Measurements from ENCODE around the gene SLC29A4.

The SLC29A4 gene

GRCh38 chr7:5333121-5334045 lies 50.6 kb downstream of the SLC29A4 start:
- peaks cover 0 to 4% of the 10 kb centered on the region in 2 donors for H3K9me3 ChIP-seq (ENCODE audit: control insufficient read depth in 2 of 2, low read length in 2 of 2)
- peaks cover 3% of the 10 kb centered on the region for H3K4me1 ChIP-seq (ENCODE audit: control insufficient read depth, insufficient read depth, low read length)
- no peak overlapping the region for H3K27ac ChIP-seq (ENCODE audit: low read length)
- peaks cover 23 to 53% of the 10 kb centered on the region in 2 donors for H3K36me3 ChIP-seq (ENCODE audit: control insufficient read depth in 2 of 2, insufficient read depth in 2 of 2, low read length in 2 of 2)
- no peak overlapping the region for H3K9ac ChIP-seq (ENCODE audit: low read length in 2 of 2)
- no peak overlapping the region for H3K4me3 ChIP-seq (ENCODE audit: low read length in 2 of 2)
- no peaks in the 10 kb centered on the region for H3K27me3 ChIP-seq (ENCODE audit: control insufficient read depth in 1 of 2, insufficient read depth in 2 of 2, low read length in 2 of 2)

- no peak overlapping the region for H3K4me3 ChIP-seq (ENCODE audit: low read length in 2 of 2)
- H3K27ac ChIP-seq (ENCODE audit: low read length) = no peak overlapping the region
- H3K9me3 ChIP-seq (ENCODE audit: control insufficient read depth in 2 of 2, low read length in 2 of 2) = peaks cover 0 to 4% of the 10 kb centered on the region in 2 donors
- peaks cover 26 to 49% of the 10 kb centered on the region in 2 donors for H3K36me3 ChIP-seq (ENCODE audit: control insufficient read depth in 2 of 2, insufficient read depth in 2 of 2, low read length in 2 of 2)
- H3K27me3 ChIP-seq (ENCODE audit: control insufficient read depth in 1 of 2, insufficient read depth in 2 of 2, low read length in 2 of 2) = no peaks in the 10 kb centered on the region
- no peak overlapping the region for H3K9ac ChIP-seq (ENCODE audit: low read length in 2 of 2)
- H3K4me1 ChIP-seq (ENCODE audit: control insufficient read depth, insufficient read depth, low read length) = peaks cover 3% of the 10 kb centered on the region
These were observed 51.9 kb downstream of the SLC29A4 start for GRCh38 chr7:5334671-5335070.

GRCh38 chr7:5337047-5337446 lies 54.3 kb downstream of the SLC29A4 start:
- Histone ChIP-seq H3K9me3 (ENCODE audit: control insufficient read depth in 2 of 2, low read length in 2 of 2) (peaks cover 3 to 4% of the 10 kb centered on the region in 2 donors), H3K4me1 (ENCODE audit: control insufficient read depth, insufficient read depth, low read length) (peaks cover 3% of the 10 kb centered on the region)

GRCh38 chr7:5339955-5340354 lies 57.2 kb downstream of the SLC29A4 start:
- no peak overlapping the region for H3K4me3 ChIP-seq (ENCODE audit: low read length in 2 of 2)
- peaks cover 5 to 13% of the 10 kb centered on the region in 2 donors for H3K9me3 ChIP-seq (ENCODE audit: control insufficient read depth in 2 of 2, low read length in 2 of 2)
- peaks cover 41 to 54% of the 10 kb centered on the region in 2 donors for H3K36me3 ChIP-seq (ENCODE audit: control insufficient read depth in 2 of 2, insufficient read depth in 2 of 2, low read length in 2 of 2)

More at GRCh38 chr7:5337047-5337446, 54.3 kb downstream of the SLC29A4 start:
- no peaks in the 10 kb centered on the region for H3K27me3 ChIP-seq (ENCODE audit: control insufficient read depth in 1 of 2, insufficient read depth in 2 of 2, low read length in 2 of 2)
- peaks cover 23 to 41% of the 10 kb centered on the region in 2 donors for H3K36me3 ChIP-seq (ENCODE audit: control insufficient read depth in 2 of 2, insufficient read depth in 2 of 2, low read length in 2 of 2)
- H3K9ac ChIP-seq (ENCODE audit: low read length in 2 of 2) = no peak overlapping the region
- no peak overlapping the region for H3K4me3 ChIP-seq (ENCODE audit: low read length in 2 of 2)
- H3K27ac ChIP-seq (ENCODE audit: low read length) = no peak overlapping the region

GRCh38 chr7:5342631-5343030 lies 59.9 kb downstream of the SLC29A4 start:
- Histone ChIP-seq H3K4me3 (ENCODE audit: low read length in 2 of 2) (no peak overlapping the region), H3K27ac (ENCODE audit: low read length) (no peak overlapping the region), H3K9me3 (ENCODE audit: control insufficient read depth in 2 of 2, low read length in 2 of 2) (peaks cover 5 to 9% of the 10 kb centered on the region in 2 donors), H3K9ac (ENCODE audit: low read length in 2 of 2) (no peak overlapping the region), H3K27me3 (ENCODE audit: control insufficient read depth in 1 of 2, insufficient read depth in 2 of 2, low read length in 2 of 2) (no peaks in the 10 kb centered on the region), H3K4me1 (ENCODE audit: control insufficient read depth, insufficient read depth, low read length) (no peaks in the 10 kb centered on the region), H3K36me3 (ENCODE audit: control insufficient read depth in 2 of 2, insufficient read depth in 2 of 2, low read length in 2 of 2) (peaks cover 39 to 49% of the 10 kb centered on the region in 2 donors)

More at GRCh38 chr7:5339955-5340354, 57.2 kb downstream of the SLC29A4 start:
- no peaks in the 10 kb centered on the region for H3K4me1 ChIP-seq (ENCODE audit: control insufficient read depth, insufficient read depth, low read length)
- no peaks in the 10 kb centered on the region for H3K27me3 ChIP-seq (ENCODE audit: control insufficient read depth in 1 of 2, insufficient read depth in 2 of 2, low read length in 2 of 2)
- no peak overlapping the region for H3K27ac ChIP-seq (ENCODE audit: low read length)
- no peak overlapping the region for H3K9ac ChIP-seq (ENCODE audit: low read length in 2 of 2)

- Histone ChIP-seq H3K27ac (ENCODE audit: low read length) (no peak overlapping the region), H3K4me1 (ENCODE audit: control insufficient read depth, insufficient read depth, low read length) (peaks cover 6% of the 10 kb centered on the region), H3K9ac (ENCODE audit: low read length in 2 of 2) (no peak overlapping the region), H3K27me3 (ENCODE audit: control insufficient read depth in 1 of 2, insufficient read depth in 2 of 2, low read length in 2 of 2) (no peaks in the 10 kb centered on the region), H3K9me3 (ENCODE audit: control insufficient read depth in 2 of 2, low read length in 2 of 2) (peaks cover 5 to 9% of the 10 kb centered on the region in 2 donors), H3K36me3 (ENCODE audit: control insufficient read depth in 2 of 2, insufficient read depth in 2 of 2, low read length in 2 of 2) (peaks cover 39 to 50% of the 10 kb centered on the region in 2 donors), H3K4me3 (ENCODE audit: low read length in 2 of 2) (no peak overlapping the region)
These were observed 61.1 kb downstream of the SLC29A4 start for GRCh38 chr7:5343884-5344283.

- Histone ChIP-seq H3K4me3 (ENCODE audit: low read length in 2 of 2) (no peak overlapping the region), H3K4me1 (ENCODE audit: control insufficient read depth, insufficient read depth, low read length) (peaks cover 11% of the 10 kb centered on the region), H3K27me3 (ENCODE audit: control insufficient read depth in 1 of 2, insufficient read depth in 2 of 2, low read length in 2 of 2) (no peaks in the 10 kb centered on the region), H3K9ac (ENCODE audit: low read length in 2 of 2) (no peak overlapping the region), H3K9me3 (ENCODE audit: control insufficient read depth in 2 of 2, low read length in 2 of 2) (peaks cover 5 to 9% of the 10 kb centered on the region in 2 donors), H3K27ac (ENCODE audit: low read length) (no peak overlapping the region), H3K36me3 (ENCODE audit: control insufficient read depth in 2 of 2, insufficient read depth in 2 of 2, low read length in 2 of 2) (peaks cover 37 to 50% of the 10 kb centered on the region in 2 donors)
These were observed 61.6 kb downstream of the SLC29A4 start for GRCh38 chr7:5344342-5344741.

GRCh38 chr7:5345171-5345570 lies 62.4 kb downstream of the SLC29A4 start:
- Histone ChIP-seq H3K36me3 (ENCODE audit: control insufficient read depth in 2 of 2, insufficient read depth in 2 of 2, low read length in 2 of 2) (peaks cover 36 to 48% of the 10 kb centered on the region in 2 donors), H3K4me3 (ENCODE audit: low read length in 2 of 2) (no peak overlapping the region), H3K9ac (ENCODE audit: low read length in 2 of 2) (no peak overlapping the region)

GRCh38 chr7:5345671-5346070 lies 62.9 kb downstream of the SLC29A4 start:
- Histone ChIP-seq H3K9me3 (ENCODE audit: control insufficient read depth in 2 of 2, low read length in 2 of 2) (peaks cover 4 to 9% of the 10 kb centered on the region in 2 donors), H3K27me3 (ENCODE audit: control insufficient read depth in 1 of 2, insufficient read depth in 2 of 2, low read length in 2 of 2) (no peaks in the 10 kb centered on the region), H3K9ac (ENCODE audit: low read length in 2 of 2) (no peak overlapping the region), H3K36me3 (ENCODE audit: control insufficient read depth in 2 of 2, insufficient read depth in 2 of 2, low read length in 2 of 2) (peaks cover 34 to 46% of the 10 kb centered on the region in 2 donors), H3K4me3 (ENCODE audit: low read length in 2 of 2) (no peak overlapping the region), H3K4me1 (ENCODE audit: control insufficient read depth, insufficient read depth, low read length) (peaks cover 23% of the 10 kb centered on the region), H3K27ac (ENCODE audit: low read length) (no peak overlapping the region)

More at GRCh38 chr7:5345171-5345570, 62.4 kb downstream of the SLC29A4 start:
- Histone ChIP-seq H3K4me1 (ENCODE audit: control insufficient read depth, insufficient read depth, low read length) (peaks cover 18% of the 10 kb centered on the region), H3K9me3 (ENCODE audit: control insufficient read depth in 2 of 2, low read length in 2 of 2) (peaks cover 5 to 9% of the 10 kb centered on the region in 2 donors), H3K27ac (ENCODE audit: low read length) (no peak overlapping the region), H3K27me3 (ENCODE audit: control insufficient read depth in 1 of 2, insufficient read depth in 2 of 2, low read length in 2 of 2) (no peaks in the 10 kb centered on the region)

GRCh38 chr7:5348134-5349004 lies 65.6 kb downstream of the SLC29A4 start:
- H3K4me1 ChIP-seq (ENCODE audit: control insufficient read depth, insufficient read depth, low read length) = peaks cover 36% of the 10 kb centered on the region
- H3K9ac ChIP-seq (ENCODE audit: low read length in 2 of 2) = no peak overlapping the region
- no peaks in the 10 kb centered on the region for H3K27me3 ChIP-seq (ENCODE audit: control insufficient read depth in 1 of 2, insufficient read depth in 2 of 2, low read length in 2 of 2)
- H3K4me3 ChIP-seq (ENCODE audit: low read length in 2 of 2) = no peak overlapping the region
- no peak overlapping the region for H3K27ac ChIP-seq (ENCODE audit: low read length)
- peaks cover 3 to 9% of the 10 kb centered on the region in 2 donors for H3K9me3 ChIP-seq (ENCODE audit: control insufficient read depth in 2 of 2, low read length in 2 of 2)
- peaks cover 31 to 46% of the 10 kb centered on the region in 2 donors for H3K36me3 ChIP-seq (ENCODE audit: control insufficient read depth in 2 of 2, insufficient read depth in 2 of 2, low read length in 2 of 2)

All from stomach smooth muscle (tissue), 2 donors.